Measurements from ENCODE around the gene FBN2.

FBN2 gene

DNA sequence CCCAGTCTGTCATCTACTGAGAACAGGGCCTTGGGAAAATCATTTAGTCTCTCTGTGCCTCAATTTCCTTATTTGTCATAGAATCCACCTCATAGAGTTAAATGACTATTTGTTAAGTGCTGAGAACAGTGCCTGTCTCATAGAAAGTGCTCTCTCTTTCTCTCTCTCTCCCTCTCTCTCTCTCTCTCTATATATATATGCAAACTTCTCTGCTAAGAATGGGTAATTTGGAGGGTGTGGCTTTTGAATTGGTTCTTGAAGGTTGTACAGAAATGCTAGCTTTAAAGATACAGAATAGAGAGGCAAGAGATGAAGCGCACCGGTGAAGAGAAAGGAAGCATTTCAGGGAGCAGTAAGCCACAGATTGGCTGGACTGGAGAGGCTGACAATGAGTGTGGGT is 197.4 kb downstream of the FBN2 start:
- no peak for TF ChIP-seq ZFP3 (CRISPR knock-in tag; IDR thresholded peaks at IDR 0.05)
- no peak for TF ChIP-seq ZNF565 (CRISPR knock-in tag; conservative IDR thresholded peaks at IDR 0.05; ENCODE audit: low read depth)

DNA sequence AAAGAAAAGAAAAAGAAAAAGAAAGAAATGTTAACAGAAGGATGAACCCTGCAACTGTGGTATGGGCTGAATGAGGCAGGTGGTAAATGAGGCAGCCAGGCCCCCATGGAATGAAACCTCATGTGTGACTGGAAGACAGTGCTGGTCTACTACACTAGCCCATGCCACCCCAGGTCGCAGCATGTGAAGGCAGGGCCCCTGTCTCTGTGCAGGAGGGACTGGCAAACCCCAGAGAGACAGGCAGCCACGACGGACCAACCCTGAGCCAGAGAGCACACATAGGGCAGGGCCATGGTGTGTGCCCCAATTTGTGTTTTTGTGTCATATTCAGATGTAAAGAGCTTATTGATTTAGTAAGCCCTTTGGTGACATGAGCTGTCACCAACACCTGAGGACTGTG is 198.5 kb downstream of the FBN2 start:
- no peak for ATAC-seq
- TF ChIP-seq ESRRG (CRISPR knock-in tag; IDR thresholded peaks at IDR 0.05) (no peak), OSR1 (CRISPR knock-in tag; IDR thresholded peaks at IDR 0.05) (no peak), PPARA (CRISPR knock-in tag; IDR thresholded peaks at IDR 0.05; ENCODE audit: borderline replicate concordance) (no peak), TCF4 (CRISPR knock-in tag; IDR thresholded peaks at IDR 0.05; ENCODE audit: borderline replicate concordance) (no peak), RARB (CRISPR knock-in tag; IDR thresholded peaks at IDR 0.05) (no peak), ZC3H10 (CRISPR knock-in tag; IDR thresholded peaks at IDR 0.05) (no peak), ZNF8 (CRISPR knock-in tag; IDR thresholded peaks at IDR 0.05) (no peak), ARNTL (CRISPR knock-in tag; IDR thresholded peaks at IDR 0.05; ENCODE audit: borderline replicate concordance, low read depth) (no peak), SNAI2 (CRISPR knock-in tag; IDR thresholded peaks at IDR 0.05) (no peak), ISL1 (CRISPR knock-in tag; IDR thresholded peaks at IDR 0.05) (no peak), ZFP3 (CRISPR knock-in tag; IDR thresholded peaks at IDR 0.05) (no peak)
- TF ChIP-seq, protein P1, sequence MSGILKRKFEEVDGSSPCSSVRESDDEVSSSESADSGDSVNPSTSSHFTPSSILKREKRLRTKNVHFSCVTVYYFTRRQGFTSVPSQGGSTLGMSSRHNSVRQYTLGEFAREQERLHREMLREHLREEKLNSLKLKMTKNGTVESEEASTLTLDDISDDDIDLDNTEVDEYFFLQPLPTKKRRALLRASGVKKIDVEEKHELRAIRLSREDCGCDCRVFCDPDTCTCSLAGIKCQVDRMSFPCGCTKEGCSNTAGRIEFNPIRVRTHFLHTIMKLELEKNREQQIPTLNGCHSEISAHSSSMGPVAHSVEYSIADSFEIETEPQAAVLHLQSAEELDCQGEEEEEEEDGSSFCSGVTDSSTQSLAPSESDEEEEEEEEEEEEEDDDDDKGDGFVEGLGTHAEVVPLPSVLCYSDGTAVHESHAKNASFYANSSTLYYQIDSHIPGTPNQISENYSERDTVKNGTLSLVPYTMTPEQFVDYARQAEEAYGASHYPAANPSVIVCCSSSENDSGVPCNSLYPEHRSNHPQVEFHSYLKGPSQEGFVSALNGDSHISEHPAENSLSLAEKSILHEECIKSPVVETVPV (CRISPR knock-in tag; IDR thresholded peaks at IDR 0.05): no peak
- TF ChIP-seq, protein P2, sequence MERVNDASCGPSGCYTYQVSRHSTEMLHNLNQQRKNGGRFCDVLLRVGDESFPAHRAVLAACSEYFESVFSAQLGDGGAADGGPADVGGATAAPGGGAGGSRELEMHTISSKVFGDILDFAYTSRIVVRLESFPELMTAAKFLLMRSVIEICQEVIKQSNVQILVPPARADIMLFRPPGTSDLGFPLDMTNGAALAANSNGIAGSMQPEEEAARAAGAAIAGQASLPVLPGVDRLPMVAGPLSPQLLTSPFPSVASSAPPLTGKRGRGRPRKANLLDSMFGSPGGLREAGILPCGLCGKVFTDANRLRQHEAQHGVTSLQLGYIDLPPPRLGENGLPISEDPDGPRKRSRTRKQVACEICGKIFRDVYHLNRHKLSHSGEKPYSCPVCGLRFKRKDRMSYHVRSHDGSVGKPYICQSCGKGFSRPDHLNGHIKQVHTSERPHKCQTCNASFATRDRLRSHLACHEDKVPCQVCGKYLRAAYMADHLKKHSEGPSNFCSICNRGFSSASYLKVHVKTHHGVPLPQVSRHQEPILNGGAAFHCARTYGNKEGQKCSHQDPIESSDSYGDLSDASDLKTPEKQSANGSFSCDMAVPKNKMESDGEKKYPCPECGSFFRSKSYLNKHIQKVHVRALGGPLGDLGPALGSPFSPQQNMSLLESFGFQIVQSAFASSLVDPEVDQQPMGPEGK (CRISPR knock-in tag; IDR thresholded peaks at IDR 0.05; ENCODE audit: borderline replicate concordance): no peak
- TF ChIP-seq, protein P3, sequence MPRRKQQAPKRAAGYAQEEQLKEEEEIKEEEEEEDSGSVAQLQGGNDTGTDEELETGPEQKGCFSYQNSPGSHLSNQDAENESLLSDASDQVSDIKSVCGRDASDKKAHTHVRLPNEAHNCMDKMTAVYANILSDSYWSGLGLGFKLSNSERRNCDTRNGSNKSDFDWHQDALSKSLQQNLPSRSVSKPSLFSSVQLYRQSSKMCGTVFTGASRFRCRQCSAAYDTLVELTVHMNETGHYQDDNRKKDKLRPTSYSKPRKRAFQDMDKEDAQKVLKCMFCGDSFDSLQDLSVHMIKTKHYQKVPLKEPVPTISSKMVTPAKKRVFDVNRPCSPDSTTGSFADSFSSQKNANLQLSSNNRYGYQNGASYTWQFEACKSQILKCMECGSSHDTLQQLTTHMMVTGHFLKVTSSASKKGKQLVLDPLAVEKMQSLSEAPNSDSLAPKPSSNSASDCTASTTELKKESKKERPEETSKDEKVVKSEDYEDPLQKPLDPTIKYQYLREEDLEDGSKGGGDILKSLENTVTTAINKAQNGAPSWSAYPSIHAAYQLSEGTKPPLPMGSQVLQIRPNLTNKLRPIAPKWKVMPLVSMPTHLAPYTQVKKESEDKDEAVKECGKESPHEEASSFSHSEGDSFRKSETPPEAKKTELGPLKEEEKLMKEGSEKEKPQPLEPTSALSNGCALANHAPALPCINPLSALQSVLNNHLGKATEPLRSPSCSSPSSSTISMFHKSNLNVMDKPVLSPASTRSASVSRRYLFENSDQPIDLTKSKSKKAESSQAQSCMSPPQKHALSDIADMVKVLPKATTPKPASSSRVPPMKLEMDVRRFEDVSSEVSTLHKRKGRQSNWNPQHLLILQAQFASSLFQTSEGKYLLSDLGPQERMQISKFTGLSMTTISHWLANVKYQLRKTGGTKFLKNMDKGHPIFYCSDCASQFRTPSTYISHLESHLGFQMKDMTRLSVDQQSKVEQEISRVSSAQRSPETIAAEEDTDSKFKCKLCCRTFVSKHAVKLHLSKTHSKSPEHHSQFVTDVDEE (CRISPR knock-in tag; IDR thresholded peaks at IDR 0.05): no peak
- TF ChIP-seq, protein P4, sequence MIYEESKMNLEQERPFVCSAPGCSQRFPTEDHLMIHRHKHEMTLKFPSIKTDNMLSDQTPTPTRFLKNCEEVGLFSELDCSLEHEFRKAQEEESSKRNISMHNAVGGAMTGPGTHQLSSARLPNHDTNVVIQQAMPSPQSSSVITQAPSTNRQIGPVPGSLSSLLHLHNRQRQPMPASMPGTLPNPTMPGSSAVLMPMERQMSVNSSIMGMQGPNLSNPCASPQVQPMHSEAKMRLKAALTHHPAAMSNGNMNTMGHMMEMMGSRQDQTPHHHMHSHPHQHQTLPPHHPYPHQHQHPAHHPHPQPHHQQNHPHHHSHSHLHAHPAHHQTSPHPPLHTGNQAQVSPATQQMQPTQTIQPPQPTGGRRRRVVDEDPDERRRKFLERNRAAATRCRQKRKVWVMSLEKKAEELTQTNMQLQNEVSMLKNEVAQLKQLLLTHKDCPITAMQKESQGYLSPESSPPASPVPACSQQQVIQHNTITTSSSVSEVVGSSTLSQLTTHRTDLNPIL (CRISPR knock-in tag; IDR thresholded peaks at IDR 0.05; ENCODE audit: low read depth): no peak
- TF ChIP-seq, protein P5, sequence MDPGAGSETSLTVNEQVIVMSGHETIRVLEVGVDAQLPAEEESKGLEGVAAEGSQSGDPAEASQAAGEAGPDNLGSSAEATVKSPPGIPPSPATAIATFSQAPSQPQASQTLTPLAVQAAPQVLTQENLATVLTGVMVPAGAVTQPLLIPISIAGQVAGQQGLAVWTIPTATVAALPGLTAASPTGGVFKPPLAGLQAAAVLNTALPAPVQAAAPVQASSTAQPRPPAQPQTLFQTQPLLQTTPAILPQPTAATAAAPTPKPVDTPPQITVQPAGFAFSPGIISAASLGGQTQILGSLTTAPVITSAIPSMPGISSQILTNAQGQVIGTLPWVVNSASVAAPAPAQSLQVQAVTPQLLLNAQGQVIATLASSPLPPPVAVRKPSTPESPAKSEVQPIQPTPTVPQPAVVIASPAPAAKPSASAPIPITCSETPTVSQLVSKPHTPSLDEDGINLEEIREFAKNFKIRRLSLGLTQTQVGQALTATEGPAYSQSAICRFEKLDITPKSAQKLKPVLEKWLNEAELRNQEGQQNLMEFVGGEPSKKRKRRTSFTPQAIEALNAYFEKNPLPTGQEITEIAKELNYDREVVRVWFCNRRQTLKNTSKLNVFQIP (CRISPR knock-in tag; IDR thresholded peaks at IDR 0.05; ENCODE audit: borderline replicate concordance, low read depth): no peak

More for the DNA sequence above, 197.4 kb downstream of the FBN2 start:
- no peak for ATAC-seq

DNA sequence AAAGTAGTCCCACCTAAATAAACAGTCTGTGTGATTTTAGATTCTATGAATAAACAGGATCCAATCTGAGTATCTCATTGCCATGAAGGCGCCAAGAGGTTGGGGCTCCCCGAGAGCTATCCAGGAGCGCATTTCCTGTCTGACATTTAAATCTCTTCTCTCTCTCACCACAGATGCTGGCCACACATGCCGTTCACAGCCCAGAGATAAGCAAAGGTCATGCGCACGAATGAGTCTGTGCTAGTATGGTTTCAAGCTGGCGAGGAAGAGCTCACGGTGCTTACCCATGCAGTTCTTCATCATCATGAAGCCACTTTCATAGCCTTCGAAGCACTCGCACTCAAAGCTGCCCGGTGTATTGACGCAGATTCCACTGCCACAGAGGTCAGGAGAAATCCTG is 199.4 kb downstream of the FBN2 start:
- no peak for ATAC-seq
- TF ChIP-seq, protein P3 (CRISPR knock-in tag; IDR thresholded peaks at IDR 0.05): no peak
- TF ChIP-seq RARB (CRISPR knock-in tag; IDR thresholded peaks at IDR 0.05) (no peak), ZNF70 (CRISPR knock-in tag; IDR thresholded peaks at IDR 0.05) (no peak), ESRRG (CRISPR knock-in tag; IDR thresholded peaks at IDR 0.05) (no peak), ZFP3 (CRISPR knock-in tag; IDR thresholded peaks at IDR 0.05) (no peak), TCF4 (CRISPR knock-in tag; IDR thresholded peaks at IDR 0.05; ENCODE audit: borderline replicate concordance) (no peak), GLIS3 (CRISPR knock-in tag; IDR thresholded peaks at IDR 0.05) (no peak), TOX (CRISPR knock-in tag; IDR thresholded peaks at IDR 0.05; ENCODE audit: borderline replicate concordance) (no peak), ISL1 (CRISPR knock-in tag; IDR thresholded peaks at IDR 0.05) (no peak), ZNF8 (CRISPR knock-in tag; IDR thresholded peaks at IDR 0.05) (no peak), ZC3H10 (CRISPR knock-in tag; IDR thresholded peaks at IDR 0.05) (no peak), ZNF565 (CRISPR knock-in tag; conservative IDR thresholded peaks at IDR 0.05; ENCODE audit: low read depth) (no peak), ARNTL (CRISPR knock-in tag; IDR thresholded peaks at IDR 0.05; ENCODE audit: borderline replicate concordance, low read depth) (no peak)
- TF ChIP-seq, protein P1 (CRISPR knock-in tag; IDR thresholded peaks at IDR 0.05): no peak
- TF ChIP-seq, protein P5 (CRISPR knock-in tag; IDR thresholded peaks at IDR 0.05; ENCODE audit: borderline replicate concordance, low read depth): no peak

Measured in SK-N-SH treated with all-trans-retinoic acid at 6 μM for 48 hours (cell line).